HL-60 (cell line): ENCODE measurements around the gene SUSD1.

ENCODE experiments used
- CTCF ChIP-seq: IDR thresholded peaks from one replicate; pipeline ENCODE4 v1.5.1; 2011; ENCODE audit warnings: low read length, control low read depth, inconsistent platforms; ENCODE audit not compliant: insufficient read depth
- GABPA ChIP-seq: IDR thresholded peaks from 2 replicates; pipeline ENCODE4 v1.6.1; 2012; ENCODE audit warnings: low read depth
- REST ChIP-seq: IDR thresholded peaks from 2 replicates; pipeline ENCODE4 v1.6.1; 2012; ENCODE audit warnings: low read depth; ENCODE audit not compliant: insufficient replicate concordance
- SPI1 ChIP-seq: IDR thresholded peaks from 2 replicates; pipeline ENCODE4 v1.6.1; 2012; ENCODE audit warnings: low read depth, mild to moderate bottlenecking, borderline replicate concordance

DNA sequence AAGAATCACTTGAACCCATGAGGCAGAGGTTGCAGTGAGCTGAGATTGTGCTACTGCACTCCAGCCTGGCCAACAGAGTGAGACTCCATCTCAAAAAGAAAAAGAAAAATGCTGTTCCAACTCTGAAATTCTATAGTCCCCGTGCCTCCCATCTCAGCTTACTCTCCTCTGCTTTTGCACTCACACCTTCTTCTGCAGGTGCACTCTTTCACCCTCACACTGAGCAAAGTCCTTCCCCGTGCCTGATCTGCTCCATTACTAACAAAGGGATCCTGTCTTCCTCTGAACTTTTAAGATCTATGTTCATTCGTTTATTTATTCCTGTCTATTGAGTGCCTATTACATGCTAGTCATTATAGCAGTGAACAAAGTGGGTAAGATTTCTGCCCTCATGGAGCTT, 47.8 kb downstream of the SUSD1 start:
- TF ChIP-seq CTCF = no peak
- no peak for TF ChIP-seq REST
- no peak for TF ChIP-seq SPI1
- TF ChIP-seq GABPA = no peak
